Lower lobe of right lung (tissue), 2 donors: ENCODE measurements around the gene HSFX4. TPM values are rescaled to one million over a fixed set of nuclear protein-coding genes. Genes with fewer than 3 reads are reported as not detected.
"Not testable (repeated sequence)": the region's sequence is repeated elsewhere in the genome, so short reads cannot be mapped to it uniquely, and the experiment has no call there.

Experiments
- ATAC-seq, 2 donors: fragments of 200-7000 bp; cut with Tn5 transposase; one replicate each; pipeline ENCODE4 v1.9.1; 2020 to 2022; ENCODE audit warnings: mild to moderate bottlenecking in 2 of 2, moderate library complexity in 2 of 2
- DNase-seq: peaks from one replicate; pipeline ENCODE4 v3.0.0-alpha.2; 2020
- H3K27ac ChIP-seq: fragments of 200-600 bp; one replicate; pipeline ENCODE4 v1.8.0; 2022
- H3K27me3 ChIP-seq: fragments of 200-600 bp; one replicate; pipeline ENCODE4 v1.8.0; 2022; ENCODE audit warnings: low read depth
- H3K36me3 ChIP-seq: fragments of 200-600 bp; one replicate; pipeline ENCODE4 v1.8.0; 2022; ENCODE audit warnings: mild to moderate bottlenecking
- H3K4me1 ChIP-seq: fragments of 200-600 bp; one replicate; pipeline ENCODE4 v1.8.0; 2022
- H3K4me3 ChIP-seq: fragments of 200-600 bp; one replicate; pipeline ENCODE4 v1.8.0; 2022; ENCODE audit warnings: mild to moderate bottlenecking
- H3K9me3 ChIP-seq: fragments of 200-600 bp; one replicate; pipeline ENCODE4 v1.8.0; 2022
- intact Hi-C: fragments of 100-400 bp; cut with DNase I; formaldehyde crosslinking; loops from one replicate; pipeline ENCODE4 v1.11.0; 2022
- total RNA-seq: library from RNA; stranded (reverse); fragmentation: NEBNext Ultra II Directional; extraction: Animal tissue kit (Norgen Biotek cat#: 25700); gene quantifications from one replicate; pipeline ENCODE4 v1.2.1, GENCODE V29; 2021
- TF ChIP-seq, protein P1 (sequence below): fragments of 200-600 bp; IDR thresholded peaks from one replicate; pipeline ENCODE4 v1.8.0; 2022; ENCODE audit warnings: antibody characterized with exemption, mild to moderate bottlenecking
- donor health status: DM: no; HTN: yes; CAD: no; lungs with severe emphysema.

Gene HSFX4
- total RNA-seq, 1 donor from 2014 or later = not detected

DNA sequence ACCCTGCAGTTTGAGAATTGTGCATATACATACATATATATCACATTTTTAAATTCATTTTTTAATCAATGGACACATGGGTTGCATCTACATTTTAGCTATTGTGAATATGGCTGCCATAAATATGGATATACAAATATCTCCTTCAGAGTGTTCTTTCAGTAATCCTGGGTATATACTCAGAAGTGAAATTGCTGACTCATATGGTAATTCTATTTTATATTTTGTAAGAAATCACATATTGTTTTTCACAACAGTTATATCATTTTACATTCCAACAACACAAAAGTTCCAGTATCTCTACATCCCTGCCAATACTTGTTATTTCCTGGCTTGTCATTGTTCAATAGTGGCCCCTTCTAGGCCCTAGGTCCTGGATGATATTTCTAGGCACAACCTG lies 20.6 kb upstream of the HSFX4 start:
- TF ChIP-seq, protein P1, sequence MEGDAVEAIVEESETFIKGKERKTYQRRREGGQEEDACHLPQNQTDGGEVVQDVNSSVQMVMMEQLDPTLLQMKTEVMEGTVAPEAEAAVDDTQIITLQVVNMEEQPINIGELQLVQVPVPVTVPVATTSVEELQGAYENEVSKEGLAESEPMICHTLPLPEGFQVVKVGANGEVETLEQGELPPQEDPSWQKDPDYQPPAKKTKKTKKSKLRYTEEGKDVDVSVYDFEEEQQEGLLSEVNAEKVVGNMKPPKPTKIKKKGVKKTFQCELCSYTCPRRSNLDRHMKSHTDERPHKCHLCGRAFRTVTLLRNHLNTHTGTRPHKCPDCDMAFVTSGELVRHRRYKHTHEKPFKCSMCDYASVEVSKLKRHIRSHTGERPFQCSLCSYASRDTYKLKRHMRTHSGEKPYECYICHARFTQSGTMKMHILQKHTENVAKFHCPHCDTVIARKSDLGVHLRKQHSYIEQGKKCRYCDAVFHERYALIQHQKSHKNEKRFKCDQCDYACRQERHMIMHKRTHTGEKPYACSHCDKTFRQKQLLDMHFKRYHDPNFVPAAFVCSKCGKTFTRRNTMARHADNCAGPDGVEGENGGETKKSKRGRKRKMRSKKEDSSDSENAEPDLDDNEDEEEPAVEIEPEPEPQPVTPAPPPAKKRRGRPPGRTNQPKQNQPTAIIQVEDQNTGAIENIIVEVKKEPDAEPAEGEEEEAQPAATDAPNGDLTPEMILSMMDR = no peak
- Histone ChIP-seq H3K36me3 (no peaks in the 10 kb centered on the region), H3K9me3 (no peaks in the 10 kb centered on the region), H3K4me1 (no peaks in the 10 kb centered on the region), H3K4me3 (no peak overlapping the region), H3K27ac (no peak overlapping the region), H3K27me3 (no peaks in the 10 kb centered on the region)
- no peak for ATAC-seq
- intact Hi-C loops = no loop called here
- DNase-seq = no peak

DNA sequence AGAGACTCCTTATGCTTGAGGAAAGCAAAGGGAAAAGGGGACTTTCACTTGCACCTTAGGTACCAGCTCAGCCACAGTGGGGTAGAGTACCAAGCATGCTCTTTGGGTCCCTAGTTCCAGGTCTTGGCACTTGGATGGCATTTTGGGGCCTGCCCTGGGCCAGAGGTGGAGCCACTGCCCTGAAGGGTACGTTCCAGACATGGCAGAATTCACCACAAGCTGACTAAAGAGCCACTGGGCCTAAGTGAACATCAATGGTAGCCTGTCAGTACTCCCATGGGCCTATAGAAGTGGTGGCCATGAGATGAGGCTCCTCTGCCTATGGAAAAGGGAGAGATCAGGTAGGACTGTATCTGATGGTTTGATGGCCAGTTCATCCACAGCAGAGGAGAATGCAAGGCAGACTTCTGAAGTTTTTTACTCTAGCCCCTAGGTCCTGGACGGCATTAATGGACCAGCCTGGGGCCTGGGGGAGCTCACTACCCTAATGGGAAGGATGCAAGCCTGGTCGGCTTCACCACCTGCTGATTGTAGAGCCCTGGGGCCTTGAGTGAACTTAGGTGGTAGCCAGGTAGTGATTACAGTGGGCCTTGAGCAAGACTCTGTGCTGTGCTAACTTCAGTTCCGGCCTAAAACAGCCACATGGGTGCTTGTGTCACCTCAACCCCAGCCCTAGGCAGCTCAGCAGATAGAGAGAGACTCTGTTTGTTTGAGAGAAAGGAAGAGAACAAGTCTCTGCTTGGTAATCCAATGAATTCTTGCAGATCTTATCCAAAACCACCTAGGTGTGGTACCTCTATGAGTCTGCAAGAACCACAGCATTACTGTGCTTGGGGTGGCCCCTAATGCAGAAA lies 19.8 kb upstream of the HSFX4 start:
- Histone ChIP-seq H3K27me3 (no peaks in the 10 kb centered on the region), H3K9me3 (no peaks in the 10 kb centered on the region), H3K27ac (no peak overlapping the region), H3K4me1 (no peaks in the 10 kb centered on the region), H3K36me3 (no peaks in the 10 kb centered on the region), H3K4me3 (no peak overlapping the region)
- DNase-seq (no peak), ATAC-seq (no peak)
- intact Hi-C loops = no loop called here
- TF ChIP-seq, protein P1 = no peak

DNA sequence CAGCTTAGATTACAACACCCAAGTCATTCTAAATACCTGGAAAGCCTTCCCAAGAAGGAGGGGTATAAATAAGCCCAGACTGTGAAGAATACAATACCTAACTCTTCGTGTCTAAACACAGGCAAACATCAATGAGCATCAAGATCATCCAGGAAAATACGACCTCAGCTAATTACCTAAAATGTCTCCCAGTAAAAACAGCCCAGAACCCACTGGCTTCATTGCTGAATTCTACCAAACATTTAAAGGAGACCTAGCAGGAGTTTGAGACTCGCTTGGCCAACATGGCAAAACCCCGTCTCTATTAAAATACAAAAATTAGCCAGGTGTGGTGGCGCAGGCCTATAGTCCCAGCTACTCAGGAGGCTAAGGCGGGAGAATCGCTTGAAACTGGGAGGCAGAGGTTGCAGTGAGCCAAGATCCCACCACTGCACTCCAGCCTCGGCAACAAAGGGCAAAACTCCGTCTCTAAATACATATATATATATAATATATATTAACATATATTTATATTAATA lies 19.1 kb upstream of the HSFX4 start:
- intact Hi-C loops = no loop called here
- TF ChIP-seq, protein P1 = no peak
- H3K4me1 ChIP-seq = no peaks in the 10 kb centered on the region
- DNase-seq (no peak), ATAC-seq (no peak)
- H3K27me3 ChIP-seq = no peaks in the 10 kb centered on the region
- no peaks in the 10 kb centered on the region for H3K9me3 ChIP-seq
- H3K36me3 ChIP-seq = no peaks in the 10 kb centered on the region
- H3K4me3 ChIP-seq = no peak overlapping the region
- no peak overlapping the region for H3K27ac ChIP-seq

DNA sequence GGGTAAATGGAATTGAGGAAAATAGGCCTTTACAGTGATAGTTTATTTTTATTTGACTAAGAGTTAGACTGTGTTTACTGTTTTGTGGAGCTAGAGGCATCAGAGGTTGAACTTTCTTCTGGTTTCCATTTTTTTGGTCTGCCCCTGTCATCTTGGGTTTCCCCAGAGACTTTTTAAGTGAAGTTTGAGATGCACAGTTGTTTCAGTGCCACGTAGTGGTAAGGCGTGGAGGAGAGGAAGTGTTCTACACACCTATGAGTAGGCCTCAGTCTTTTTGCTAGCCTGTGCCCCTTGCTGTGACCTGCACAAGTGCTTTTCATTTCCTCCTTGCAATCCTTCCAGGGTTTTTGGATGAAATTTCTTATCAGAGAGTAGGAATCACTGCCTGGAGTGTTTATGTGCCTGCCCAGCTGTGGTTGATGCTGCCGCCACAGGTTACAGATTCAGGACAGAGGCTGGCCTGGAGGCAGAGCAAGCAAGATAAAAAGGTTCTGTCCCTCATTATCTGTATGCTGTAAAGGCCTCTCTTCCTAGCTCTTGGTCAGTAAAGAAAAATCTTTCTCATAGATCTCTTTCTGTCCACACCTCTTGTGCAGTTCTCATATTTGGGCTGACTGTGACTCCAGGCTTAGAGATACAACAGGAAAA lies 12.5 kb upstream of the HSFX4 start:
- no peaks in the 10 kb centered on the region for H3K27me3 ChIP-seq
- H3K27ac ChIP-seq = no peak overlapping the region
- H3K4me1 ChIP-seq = no peaks in the 10 kb centered on the region
- H3K36me3 ChIP-seq = no peaks in the 10 kb centered on the region
- intact Hi-C loops = no loop called here
- DNase-seq = no peak
- no peak overlapping the region for H3K4me3 ChIP-seq
- TF ChIP-seq, protein P1 = no peak
- ATAC-seq = no peak
- no peaks in the 10 kb centered on the region for H3K9me3 ChIP-seq

DNA sequence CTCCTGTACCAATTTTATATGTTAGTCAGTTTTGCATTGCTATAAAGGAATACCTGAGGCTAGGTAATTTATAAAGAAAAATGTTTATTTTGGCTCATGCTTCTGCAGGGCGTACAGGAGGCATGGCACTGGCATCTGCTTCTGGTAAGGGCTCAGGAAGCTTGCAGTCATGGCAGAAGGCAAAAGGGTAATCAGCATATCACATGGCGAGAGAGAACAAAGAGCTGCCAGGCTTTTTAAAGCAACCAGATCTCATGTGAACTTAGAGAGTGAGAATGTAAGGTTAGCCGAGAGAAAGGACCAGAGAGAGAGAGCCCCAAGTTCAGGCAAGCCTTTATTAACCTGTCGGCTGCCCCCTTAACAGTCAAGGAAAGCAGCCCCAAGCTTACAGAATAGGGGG lies 5.5 kb upstream of the HSFX4 start:
- H3K4me1 ChIP-seq, H3K4me3 ChIP-seq, DNase-seq, H3K9me3 ChIP-seq, H3K27ac ChIP-seq, intact Hi-C loops, H3K27me3 ChIP-seq, ATAC-seq, H3K36me3 ChIP-seq: not testable (repeated sequence)

DNA sequence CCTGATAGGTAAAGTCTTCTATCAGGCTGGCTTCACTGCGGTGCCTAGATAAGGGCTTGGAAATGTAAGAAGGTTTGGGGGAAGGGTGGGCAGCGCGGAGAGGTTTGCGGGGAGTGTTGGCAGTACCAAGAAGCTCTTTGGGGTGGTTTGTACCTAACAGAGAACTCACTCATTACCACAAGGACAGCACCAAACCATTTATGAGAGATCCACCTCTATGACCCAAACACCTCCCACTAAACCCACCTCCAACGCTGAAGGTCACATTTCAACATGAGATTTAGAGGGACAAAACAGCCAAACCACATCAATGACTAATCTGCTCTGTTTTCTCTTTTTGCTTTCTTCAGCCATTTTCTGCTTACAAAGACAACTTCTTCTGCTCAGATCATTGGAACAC lies 4.9 kb upstream of the HSFX4 start:
- H3K27me3 ChIP-seq, H3K9me3 ChIP-seq, H3K27ac ChIP-seq, H3K36me3 ChIP-seq, ATAC-seq, DNase-seq, intact Hi-C loops, H3K4me1 ChIP-seq, H3K4me3 ChIP-seq: not testable (repeated sequence)

DNA sequence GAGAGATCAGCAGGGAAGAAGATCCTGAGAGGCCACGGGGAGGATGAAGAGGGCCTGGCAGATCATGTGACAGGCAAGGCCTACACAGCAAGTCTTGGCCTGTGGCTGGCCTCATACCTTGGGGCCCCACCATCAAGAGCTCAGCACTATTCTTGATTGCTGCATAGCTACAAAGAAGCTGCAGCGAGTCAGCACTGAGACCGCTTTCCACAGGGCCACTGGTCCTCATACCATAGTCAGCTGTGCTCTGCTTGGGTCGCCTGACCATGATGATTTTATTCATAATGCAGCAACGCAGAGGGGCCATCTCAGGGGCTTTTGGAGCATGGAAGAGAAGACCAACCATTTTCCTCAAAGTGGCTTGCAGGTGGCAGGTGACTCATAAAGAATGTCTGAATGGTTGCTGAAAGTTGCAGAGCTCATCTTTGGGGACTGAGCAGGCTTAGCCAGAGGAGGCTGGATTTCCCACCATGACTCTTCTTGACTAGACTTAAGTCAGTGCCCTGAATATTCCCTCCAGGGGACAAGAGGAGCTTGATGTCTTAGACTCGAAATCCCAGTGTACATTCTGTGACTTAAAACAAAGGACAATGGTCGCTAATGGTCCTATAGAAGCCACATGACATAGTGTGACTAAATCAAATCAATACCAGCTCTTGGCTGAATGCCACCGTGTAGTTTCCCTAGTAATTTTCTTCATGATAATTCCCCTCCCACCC lies 2.0 kb upstream of the HSFX4 start:
- ATAC-seq, H3K27me3 ChIP-seq, H3K9me3 ChIP-seq, H3K36me3 ChIP-seq, H3K4me3 ChIP-seq, intact Hi-C loops, H3K27ac ChIP-seq, H3K4me1 ChIP-seq, DNase-seq: not testable (repeated sequence)

DNA sequence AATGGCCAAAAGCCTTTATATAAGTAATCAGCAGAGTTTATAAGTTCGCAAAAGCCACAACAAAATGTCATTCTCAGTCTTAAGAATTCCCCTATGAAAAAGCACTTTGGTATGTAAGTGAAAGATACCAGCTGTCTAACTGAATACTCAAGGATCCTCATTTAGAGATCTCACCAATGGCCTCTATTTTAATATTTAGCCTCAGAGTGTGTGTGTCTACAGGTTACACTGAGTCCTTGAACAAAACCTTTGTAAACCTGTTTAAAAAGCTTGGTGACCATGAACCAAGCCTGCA lies 1.5 kb upstream of the HSFX4 start:
- ATAC-seq, intact Hi-C loops, H3K36me3 ChIP-seq, H3K27ac ChIP-seq, H3K4me3 ChIP-seq, DNase-seq, H3K9me3 ChIP-seq, H3K27me3 ChIP-seq, H3K4me1 ChIP-seq: not testable (repeated sequence)

DNA sequence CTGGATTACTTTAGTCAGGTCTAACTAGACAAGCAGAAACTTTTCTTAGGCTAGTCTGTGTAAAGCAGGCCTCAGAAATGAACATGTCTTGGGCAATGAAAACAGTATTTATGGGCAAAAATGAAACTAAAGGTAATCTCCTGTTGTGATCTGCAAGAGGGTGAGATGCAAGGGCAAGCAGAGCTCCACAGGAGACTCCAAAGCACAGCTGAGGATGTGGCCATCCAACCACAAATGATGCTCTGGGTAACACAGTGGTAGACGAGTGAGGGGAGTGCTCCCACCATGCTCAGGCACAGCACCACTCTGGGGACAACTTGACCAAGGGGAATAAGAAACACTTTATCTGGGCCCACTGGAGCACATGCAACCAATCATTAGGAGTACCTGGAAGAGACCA lies 738 bp upstream of the HSFX4 start:
- H3K27ac ChIP-seq, DNase-seq, H3K9me3 ChIP-seq, H3K27me3 ChIP-seq, H3K4me3 ChIP-seq, ATAC-seq, H3K4me1 ChIP-seq, H3K36me3 ChIP-seq, intact Hi-C loops: not testable (repeated sequence)
